Prostate gland (tissue), 2 donors: ENCODE results near the gene CCR7. TPM values are rescaled to one million over a fixed set of nuclear protein-coding genes. Genes with fewer than 3 reads are reported as not detected.

Source experiments
- DNase-seq: peaks from one replicate; pipeline ENCODE4 v3.0.0-alpha.2; 2019; ENCODE audit warnings: low spot score
- H3K27ac ChIP-seq, 2 donors: fragments of 200-600 bp; sonication (generic); 2 replicates each; pipeline ENCODE4 v1.5.1; 2017 to 2019
- H3K27me3 ChIP-seq: fragments of 200-600 bp; sonication (generic); replicated peaks from 2 replicates; pipeline ENCODE4 v1.5.1; 2019; ENCODE audit not compliant: insufficient read depth
- H3K36me3 ChIP-seq, 2 donors: fragments of 200-600 bp; sonication (generic); 1 replicate in 1 of 2; 2 replicates in 1 of 2; pipeline versions ENCODE4 v1.5.1 to v1.8.1; 2017 to 2019
- H3K4me1 ChIP-seq: fragments of 200-600 bp; sonication (generic); replicated peaks from 2 replicates; pipeline ENCODE4 v1.5.1; 2019
- H3K4me3 ChIP-seq, 2 donors: fragments of 200-600 bp; sonication (generic); 2 replicates each; pipeline ENCODE4 v1.5.1; 2017 to 2019
- H3K9me3 ChIP-seq: fragments of 200-600 bp; sonication (generic); 2 replicates; pipeline ENCODE4 v1.5.1; 2017
- CTCF ChIP-seq, 4 experiments: fragments of 200-600 bp in 2 of 4; fragments of 450-650 bp in 2 of 4; sonication (generic) in 2 of 4; IDR thresholded peaks; 1 replicate in 3 of 4; 2 replicates in 1 of 4; pipeline ENCODE4 v1.5.1; 2016 to 2019; ENCODE audit warnings: antibody characterized with exemption in 4 of 4, mild to moderate bottlenecking in 2 of 4, moderate library complexity in 2 of 4
- POLR2A ChIP-seq: fragments of 450-650 bp; IDR thresholded peaks from one replicate; pipeline ENCODE4 v1.6.1; 2016; ENCODE audit warnings: antibody characterized with exemption, mild to moderate bottlenecking
- POLR2AphosphoS5 ChIP-seq: sonication (generic); formaldehyde crosslinking; IDR thresholded peaks from one replicate; pipeline ENCODE4 v1.6.1; 2017; ENCODE audit warnings: antibody characterized with exemption
- WGBS: methylation state at CpG from one replicate; pipeline ENCODE4 v1.1.5; 2018; 5-methylcytosine and 5-hydroxymethylcytosine counted together
- intact Hi-C: fragments of 100-400 bp; cut with DNase I; formaldehyde crosslinking; loops from one replicate; pipeline ENCODE4 v1.14.2; 2022
- total RNA-seq, 2 donors: library from RNA; depleted of rRNA; stranded (reverse); fragments of >200 nt; gene quantifications; one replicate each; pipeline ENCODE4 v1.1.0, GENCODE V29; 2016

The CCR7 gene
- total RNA-seq, 2 donors from 2014 or later = 0.40 TPM; not detected in 1

GRCh38 chr17:40515491-40516041 lies 49.7 kb downstream of the CCR7 start:
- intact Hi-C loops = no loop called here
- no peaks in the 10 kb centered on the region for H3K36me3 ChIP-seq
- no peaks in the 10 kb centered on the region for H3K9me3 ChIP-seq
- 83% methylated on average over 11 of the region's 11 CpGs for whole genome bisulfite sequencing
- DNase-seq = no peak
- H3K27me3 ChIP-seq = no peaks in the 10 kb centered on the region
- no peak overlapping the region for H3K4me3 ChIP-seq
- TF ChIP-seq CTCF (IDR thresholded peaks at IDR 0.05) (no peak), POLR2A (no peak), POLR2AphosphoS5 (no peak)
- H3K4me1 ChIP-seq = no peaks in the 10 kb centered on the region
- no peak overlapping the region for H3K27ac ChIP-seq

DNA sequence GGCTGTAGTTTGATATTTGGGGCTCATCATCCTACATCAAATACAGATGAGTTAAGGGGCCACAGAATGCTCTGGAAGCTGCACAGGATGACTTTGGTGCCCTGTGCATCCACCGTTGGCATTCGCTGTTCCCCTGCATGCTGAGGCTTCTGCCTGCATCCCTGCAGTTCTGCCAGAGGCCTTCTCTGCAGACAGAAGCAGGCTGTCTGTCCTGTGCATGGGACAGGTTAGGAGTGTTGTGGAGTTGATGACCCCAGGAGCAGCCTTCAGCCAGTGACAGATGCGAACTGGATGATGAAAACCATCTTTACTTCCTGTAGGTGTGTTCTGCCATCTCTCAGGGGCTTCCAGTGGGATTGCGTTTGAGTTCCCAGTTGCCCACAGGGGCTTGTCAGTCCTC lies 50.3 kb downstream of the CCR7 start:
- Histone ChIP-seq H3K27ac (no peak overlapping the region), H3K4me3 (no peak overlapping the region), H3K4me1 (no peaks in the 10 kb centered on the region), H3K9me3 (no peaks in the 10 kb centered on the region), H3K36me3 (no peaks in the 10 kb centered on the region), H3K27me3 (no peaks in the 10 kb centered on the region)
- intact Hi-C loops = no loop called here
- DNase-seq = no peak
- WGBS = 90% methylated on average over 4 of the region's 4 CpGs
- TF ChIP-seq POLR2A (no peak), POLR2AphosphoS5 (no peak)

- no peaks in the 10 kb centered on the region for H3K4me1 ChIP-seq
Measured at GRCh38 chr17:40514013-40514875, 51.0 kb downstream of the CCR7 start.

GRCh38 chr17:40511667-40512220 lies 53.5 kb downstream of the CCR7 start:
- TF ChIP-seq POLR2A (no peak), CTCF (IDR thresholded peaks at IDR 0.05) (no peak), POLR2AphosphoS5 (no peak)
- no peaks in the 10 kb centered on the region for H3K4me1 ChIP-seq

More at GRCh38 chr17:40514013-40514875, 51.0 kb downstream of the CCR7 start:
- Histone ChIP-seq H3K4me3 (no peak overlapping the region), H3K36me3 (no peaks in the 10 kb centered on the region), H3K27me3 (no peaks in the 10 kb centered on the region), H3K27ac (no peak overlapping the region), H3K9me3 (no peaks in the 10 kb centered on the region)
- WGBS = 90% methylated on average over 7 of the region's 7 CpGs
- no peak for TF ChIP-seq POLR2A
- no peak for TF ChIP-seq CTCF (IDR thresholded peaks at IDR 0.05)
- TF ChIP-seq POLR2AphosphoS5 = no peak
- no peak for DNase-seq
- intact Hi-C loops = no loop called here

DNA sequence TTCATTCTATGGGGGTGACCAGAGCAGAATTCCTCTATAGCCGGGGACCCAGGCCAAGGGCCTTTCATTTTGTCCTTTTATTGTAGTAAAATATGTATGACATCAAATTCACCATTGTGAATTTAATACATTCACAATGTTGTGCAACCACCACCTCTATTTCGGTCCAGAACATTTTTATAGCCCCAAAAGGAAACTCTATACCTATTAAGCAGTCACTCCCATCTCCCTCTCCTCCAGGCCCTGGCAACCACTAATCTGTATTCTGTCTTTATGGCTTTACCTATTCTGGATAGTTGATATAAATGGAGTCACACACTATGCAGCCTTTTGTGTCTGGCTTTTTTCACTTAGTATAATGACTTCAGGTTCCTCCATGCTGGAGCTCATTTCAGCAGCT lies 54.1 kb downstream of the CCR7 start:
- intact Hi-C loops = no loop called here
- no peak overlapping the region for H3K4me3 ChIP-seq
- H3K4me1 ChIP-seq = no peaks in the 10 kb centered on the region
- WGBS = 18% methylated on average over 2 of the region's 2 CpGs
- no peaks in the 10 kb centered on the region for H3K36me3 ChIP-seq
- TF ChIP-seq CTCF (IDR thresholded peaks at IDR 0.05) (no peak), POLR2A (no peak), POLR2AphosphoS5 (peak; percentile 91)
- H3K27ac ChIP-seq = peak overlapping the region; percentile 40 to 52
- peak; percentile 57 for DNase-seq
- no peaks in the 10 kb centered on the region for H3K27me3 ChIP-seq
- H3K9me3 ChIP-seq = no peaks in the 10 kb centered on the region

More at GRCh38 chr17:40511667-40512220, 53.5 kb downstream of the CCR7 start:
- no peak for DNase-seq
- 59% methylated on average over 11 of the region's 12 CpGs for WGBS
- Histone ChIP-seq H3K27me3 (no peaks in the 10 kb centered on the region), H3K27ac (peak overlapping the region in 1 of 2 donors; percentile 52), H3K9me3 (no peaks in the 10 kb centered on the region), H3K36me3 (no peaks in the 10 kb centered on the region), H3K4me3 (no peak overlapping the region)
- intact Hi-C loops = no loop called here
